ENCODE measurements around the gene COL2A1.

The COL2A1 gene

GRCh38 chr12:47986291-47986660, 18.0 kb downstream of the COL2A1 start:
- H3K27me3 ChIP-seq (ENCODE audit: low read depth, low read length), result no peaks in the 10 kb centered on the region
- TF ChIP-seq, protein P1, sequence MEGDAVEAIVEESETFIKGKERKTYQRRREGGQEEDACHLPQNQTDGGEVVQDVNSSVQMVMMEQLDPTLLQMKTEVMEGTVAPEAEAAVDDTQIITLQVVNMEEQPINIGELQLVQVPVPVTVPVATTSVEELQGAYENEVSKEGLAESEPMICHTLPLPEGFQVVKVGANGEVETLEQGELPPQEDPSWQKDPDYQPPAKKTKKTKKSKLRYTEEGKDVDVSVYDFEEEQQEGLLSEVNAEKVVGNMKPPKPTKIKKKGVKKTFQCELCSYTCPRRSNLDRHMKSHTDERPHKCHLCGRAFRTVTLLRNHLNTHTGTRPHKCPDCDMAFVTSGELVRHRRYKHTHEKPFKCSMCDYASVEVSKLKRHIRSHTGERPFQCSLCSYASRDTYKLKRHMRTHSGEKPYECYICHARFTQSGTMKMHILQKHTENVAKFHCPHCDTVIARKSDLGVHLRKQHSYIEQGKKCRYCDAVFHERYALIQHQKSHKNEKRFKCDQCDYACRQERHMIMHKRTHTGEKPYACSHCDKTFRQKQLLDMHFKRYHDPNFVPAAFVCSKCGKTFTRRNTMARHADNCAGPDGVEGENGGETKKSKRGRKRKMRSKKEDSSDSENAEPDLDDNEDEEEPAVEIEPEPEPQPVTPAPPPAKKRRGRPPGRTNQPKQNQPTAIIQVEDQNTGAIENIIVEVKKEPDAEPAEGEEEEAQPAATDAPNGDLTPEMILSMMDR (IDR thresholded peaks at IDR 0.05; ENCODE audit: low read depth, low read length), result no peak
- TF ChIP-seq EZH2phosphoT487 (IDR thresholded peaks at IDR 0.05; ENCODE audit: low read depth), result no peak

DNA sequence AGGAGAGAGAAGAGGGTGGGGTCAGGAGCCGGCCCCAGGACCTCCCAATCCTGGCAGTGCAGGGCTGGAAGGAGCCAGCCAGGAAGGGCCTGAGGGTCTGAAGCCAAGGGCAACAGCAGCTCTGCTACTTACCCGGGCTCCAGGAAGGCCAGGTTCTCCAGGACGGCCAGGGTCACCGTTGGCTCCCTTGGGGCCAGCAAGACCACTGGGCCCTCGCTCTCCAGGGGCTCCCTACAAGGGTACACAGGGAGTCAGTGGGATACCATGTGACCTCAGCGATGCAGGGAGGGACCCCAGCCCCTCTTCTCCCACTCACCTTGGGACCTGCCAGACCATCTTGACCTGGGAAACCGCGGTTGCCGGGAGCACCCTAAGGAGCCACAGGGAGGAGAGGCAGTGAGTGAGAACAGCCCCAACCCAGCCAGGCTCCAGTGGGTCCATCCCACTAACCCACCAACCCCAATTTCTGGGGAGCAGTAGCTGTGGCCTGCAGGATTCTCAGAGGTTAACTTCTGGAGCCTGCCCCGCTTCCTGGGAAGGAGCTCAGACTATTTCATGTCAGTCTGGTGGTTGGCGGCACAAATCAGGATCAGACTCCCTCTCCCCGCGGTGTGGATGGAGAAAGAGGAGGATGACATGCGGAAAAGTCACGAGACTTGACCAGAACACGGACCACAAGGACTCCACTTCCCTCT, 18.5 kb downstream of the COL2A1 start:
- Histone ChIP-seq H3K27me3 (ENCODE audit: low read depth, low read length) (no peaks in the 10 kb centered on the region), H3K4me1 (ENCODE audit: low read length) (peaks cover 7% of the 10 kb centered on the region), H3K9ac (ENCODE audit: low read length) (no peak overlapping the region), H2AFZ (ENCODE audit: low read depth, low read length) (no peak overlapping the region), H3K79me2 (ENCODE audit: low read length) (no peaks in the 10 kb centered on the region), H3K27ac (ENCODE audit: low read length) (no peak overlapping the region), H3K4me3 (ENCODE audit: low read length) (no peak overlapping the region), H3K9me3 (ENCODE audit: insufficient read depth, low read length) (no peaks in the 10 kb centered on the region), H3K36me3 (replicated peaks; ENCODE audit: low read depth, low read length) (no peaks in the 10 kb centered on the region), H4K20me1 (ENCODE audit: insufficient read depth, low read length) (no peaks in the 10 kb centered on the region), H3K4me2 (ENCODE audit: low read length) (no peak overlapping the region)
- TF ChIP-seq, protein P1 (IDR thresholded peaks at IDR 0.05; ENCODE audit: low read depth, low read length), result no peak

More at GRCh38 chr12:47986291-47986660, 18.0 kb downstream of the COL2A1 start:
- Histone ChIP-seq H3K79me2 (ENCODE audit: low read length) (no peaks in the 10 kb centered on the region), H3K27ac (ENCODE audit: low read length) (no peak overlapping the region), H3K4me1 (ENCODE audit: low read length) (peaks cover 7% of the 10 kb centered on the region), H3K9me3 (ENCODE audit: insufficient read depth, low read length) (no peaks in the 10 kb centered on the region), H2AFZ (ENCODE audit: low read depth, low read length) (no peak overlapping the region), H3K36me3 (replicated peaks; ENCODE audit: low read depth, low read length) (no peaks in the 10 kb centered on the region), H4K20me1 (ENCODE audit: insufficient read depth, low read length) (no peaks in the 10 kb centered on the region), H3K4me2 (ENCODE audit: low read length) (no peak overlapping the region), H3K4me3 (ENCODE audit: low read length) (no peak overlapping the region), H3K9ac (ENCODE audit: low read length) (no peak overlapping the region)

- no peak overlapping the region for H3K27ac ChIP-seq (ENCODE audit: low read length)
- no peaks in the 10 kb centered on the region for H4K20me1 ChIP-seq (ENCODE audit: insufficient read depth, low read length)
- no peak overlapping the region for H3K4me3 ChIP-seq (ENCODE audit: low read length)
These were observed 19.9 kb downstream of the COL2A1 start for GRCh38 chr12:47984331-47984801.

DNA sequence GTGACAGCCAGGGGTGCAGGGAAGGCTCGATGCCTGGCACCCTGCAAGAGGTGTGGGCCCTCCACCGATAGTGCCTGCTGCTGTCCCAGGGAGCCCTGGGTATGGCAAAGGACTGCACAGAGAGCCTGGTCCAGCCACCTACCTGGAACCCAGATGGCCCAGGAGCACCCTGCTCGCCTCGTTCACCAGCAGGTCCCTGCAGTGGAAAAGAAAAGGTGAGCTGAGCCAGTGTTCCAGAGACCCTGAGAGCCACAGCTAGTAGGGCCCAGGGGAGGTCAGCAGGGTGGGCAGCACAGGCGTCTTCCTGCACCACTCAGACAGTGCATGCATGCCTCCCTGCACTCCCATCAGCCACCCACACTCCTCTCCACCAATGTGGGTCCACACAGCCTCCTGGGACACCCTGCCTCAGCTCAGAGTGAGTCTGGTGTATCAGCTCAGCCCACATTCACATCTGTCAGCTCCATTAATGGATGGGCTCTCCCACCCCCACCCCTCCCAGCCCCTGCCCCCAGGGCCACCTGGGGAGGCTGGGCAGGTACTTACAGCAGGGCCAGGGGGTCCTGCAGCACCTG, 20.6 kb downstream of the COL2A1 start:
- H3K79me2 ChIP-seq (ENCODE audit: low read length), result no peaks in the 10 kb centered on the region
- no peaks in the 10 kb centered on the region for H3K36me3 ChIP-seq (replicated peaks; ENCODE audit: low read depth, low read length)
- H3K4me1 ChIP-seq (ENCODE audit: low read length), result no peaks in the 10 kb centered on the region
- H3K9me3 ChIP-seq (ENCODE audit: insufficient read depth, low read length), result no peaks in the 10 kb centered on the region
- H2AFZ ChIP-seq (ENCODE audit: low read depth, low read length), result no peak overlapping the region
- no peak overlapping the region for H3K27ac ChIP-seq (ENCODE audit: low read length)
- TF ChIP-seq, protein P1 (IDR thresholded peaks at IDR 0.05; ENCODE audit: low read depth, low read length), result no peak
- no peak for TF ChIP-seq EZH2phosphoT487 (IDR thresholded peaks at IDR 0.05; ENCODE audit: low read depth)
- no peak overlapping the region for H3K4me3 ChIP-seq (ENCODE audit: low read length)
- H3K9ac ChIP-seq (ENCODE audit: low read length), result no peak overlapping the region
- H3K27me3 ChIP-seq (ENCODE audit: low read depth, low read length), result no peaks in the 10 kb centered on the region
- no peaks in the 10 kb centered on the region for H4K20me1 ChIP-seq (ENCODE audit: insufficient read depth, low read length)
- no peak overlapping the region for H3K4me2 ChIP-seq (ENCODE audit: low read length)

More at GRCh38 chr12:47984331-47984801, 19.9 kb downstream of the COL2A1 start:
- no peak for TF ChIP-seq EZH2phosphoT487 (IDR thresholded peaks at IDR 0.05; ENCODE audit: low read depth)
- TF ChIP-seq, protein P1 (IDR thresholded peaks at IDR 0.05; ENCODE audit: low read depth, low read length), result no peak
- Histone ChIP-seq H3K4me1 (ENCODE audit: low read length) (no peaks in the 10 kb centered on the region), H3K9me3 (ENCODE audit: insufficient read depth, low read length) (no peaks in the 10 kb centered on the region), H3K27me3 (ENCODE audit: low read depth, low read length) (no peaks in the 10 kb centered on the region), H3K36me3 (replicated peaks; ENCODE audit: low read depth, low read length) (no peaks in the 10 kb centered on the region), H3K9ac (ENCODE audit: low read length) (no peak overlapping the region), H3K79me2 (ENCODE audit: low read length) (no peaks in the 10 kb centered on the region), H2AFZ (ENCODE audit: low read depth, low read length) (no peak overlapping the region), H3K4me2 (ENCODE audit: low read length) (no peak overlapping the region)
